Activated CD4-positive, alpha-beta T cell treated with anti-CD3 and anti-CD28 coated beads for 48 hours (primary cell): ENCODE measurements around the gene TATDN2.
A peak's percentile ranks its signal among the peaks of the same experiment; 100 is the strongest.

ENCODE experiments used
- DNase-seq: peaks from one replicate; pipeline ENCODE4 v3.0.0-alpha.2; 2020

Gene TATDN2, protein sequence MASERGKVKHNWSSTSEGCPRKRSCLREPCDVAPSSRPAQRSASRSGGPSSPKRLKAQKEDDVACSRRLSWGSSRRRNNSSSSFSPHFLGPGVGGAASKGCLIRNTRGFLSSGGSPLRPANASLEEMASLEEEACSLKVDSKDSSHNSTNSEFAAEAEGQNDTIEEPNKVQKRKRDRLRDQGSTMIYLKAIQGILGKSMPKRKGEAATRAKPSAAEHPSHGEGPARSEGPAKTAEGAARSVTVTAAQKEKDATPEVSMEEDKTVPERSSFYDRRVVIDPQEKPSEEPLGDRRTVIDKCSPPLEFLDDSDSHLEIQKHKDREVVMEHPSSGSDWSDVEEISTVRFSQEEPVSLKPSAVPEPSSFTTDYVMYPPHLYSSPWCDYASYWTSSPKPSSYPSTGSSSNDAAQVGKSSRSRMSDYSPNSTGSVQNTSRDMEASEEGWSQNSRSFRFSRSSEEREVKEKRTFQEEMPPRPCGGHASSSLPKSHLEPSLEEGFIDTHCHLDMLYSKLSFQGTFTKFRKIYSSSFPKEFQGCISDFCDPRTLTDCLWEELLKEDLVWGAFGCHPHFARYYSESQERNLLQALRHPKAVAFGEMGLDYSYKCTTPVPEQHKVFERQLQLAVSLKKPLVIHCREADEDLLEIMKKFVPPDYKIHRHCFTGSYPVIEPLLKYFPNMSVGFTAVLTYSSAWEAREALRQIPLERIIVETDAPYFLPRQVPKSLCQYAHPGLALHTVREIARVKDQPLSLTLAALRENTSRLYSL

GRCh38 chr3:10248184-10248983 is at the start of gene TATDN2:
TSS of gene TATDN2 (plus strand) at chr3:10248459. CDS start at chr3:10249201, 742 bp downstream.
- peak; percentile 96 for DNase-seq

- peak; percentile 78 for DNase-seq
Measured at GRCh38 chr3:10198761-10199649, 49.3 kb upstream of the TATDN2 start.

GRCh38 chr3:10204921-10205320 is 43.3 kb upstream of the TATDN2 start:
- DNase-seq: no peak

GRCh38 chr3:10205451-10206165 is 42.7 kb upstream of the TATDN2 start:
- DNase-seq: no peak

GRCh38 chr3:10206166-10206511 is 42.1 kb upstream of the TATDN2 start:
- DNase-seq: no peak

GRCh38 chr3:10213156-10213792 is 35.0 kb upstream of the TATDN2 start:
- DNase-seq: no peak

- no peak for DNase-seq
Measured at GRCh38 chr3:10215578-10216368, 32.5 kb upstream of the TATDN2 start.

GRCh38 chr3:10217359-10217758 is 30.9 kb upstream of the TATDN2 start:
- DNase-seq: no peak

GRCh38 chr3:10219737-10220136 is 28.5 kb upstream of the TATDN2 start:
- no peak for DNase-seq

- DNase-seq: peak; percentile 53
Measured at GRCh38 chr3:10223676-10224639, 24.3 kb upstream of the TATDN2 start.

GRCh38 chr3:10224794-10225665 is 23.2 kb upstream of the TATDN2 start:
- DNase-seq: peak; percentile 78

- no peak for DNase-seq
Measured at GRCh38 chr3:10226293-10226692, 22.0 kb upstream of the TATDN2 start.

- DNase-seq: peak; percentile 70
Measured at GRCh38 chr3:10228248-10228950, 19.9 kb upstream of the TATDN2 start.

- DNase-seq: no peak
Measured at GRCh38 chr3:10229576-10229975, 18.7 kb upstream of the TATDN2 start.

- DNase-seq: no peak
Measured at GRCh38 chr3:10232137-10232536, 16.1 kb upstream of the TATDN2 start.

DNA sequence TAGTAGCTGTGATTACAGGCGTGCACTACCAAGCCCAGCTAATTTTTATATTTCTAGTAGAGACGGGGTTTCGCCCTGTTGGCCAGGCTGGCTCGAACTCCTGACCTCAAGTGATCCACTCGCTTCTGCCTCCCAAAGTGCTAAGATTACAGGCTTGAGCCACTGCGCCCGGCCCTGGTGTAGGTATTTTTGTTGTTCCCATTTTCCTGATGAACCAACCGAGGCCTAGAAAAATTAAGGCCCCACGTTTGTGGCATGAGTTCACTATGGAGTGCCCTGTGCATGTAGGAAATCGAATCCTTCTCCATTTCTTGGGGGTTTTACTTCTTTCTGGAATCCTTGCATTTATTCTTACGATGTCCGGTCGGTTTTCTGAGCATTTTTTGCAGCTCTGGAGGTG is 14.3 kb upstream of the TATDN2 start:
- DNase-seq: no peak

DNA sequence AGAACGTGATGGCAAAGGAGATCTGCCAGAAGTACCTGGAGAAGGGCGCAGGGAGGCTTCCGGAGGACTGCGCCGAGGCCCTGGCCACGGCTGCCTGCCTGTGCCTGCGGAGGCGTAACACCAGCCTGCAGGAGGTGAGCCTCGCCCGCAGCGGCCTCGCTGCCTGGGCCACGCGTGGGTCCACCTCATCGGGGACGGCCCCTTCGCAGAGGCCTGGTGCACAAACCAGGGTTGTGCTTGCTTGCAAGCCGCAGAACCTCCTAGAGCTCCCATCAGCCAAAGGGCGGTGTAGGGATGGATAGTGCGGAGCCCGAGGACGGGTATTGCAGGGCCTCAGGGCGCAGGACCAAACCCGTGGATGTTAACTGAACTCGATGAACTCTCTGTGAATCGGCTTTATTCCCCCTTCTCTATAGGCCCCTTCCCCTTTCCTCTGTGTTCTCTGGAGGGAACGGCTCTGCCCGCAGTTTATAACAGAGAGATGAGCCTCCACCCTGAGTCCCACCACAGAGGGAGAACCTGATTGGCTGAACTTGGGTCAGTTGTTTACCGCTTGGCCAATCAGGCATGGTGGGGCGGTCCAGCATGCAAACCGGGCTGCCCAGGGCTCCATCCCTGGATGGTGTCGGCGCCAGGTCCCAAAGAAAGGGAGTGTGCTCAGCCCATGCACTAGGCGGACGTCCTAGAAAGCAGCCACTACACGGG is 13.6 kb upstream of the TATDN2 start:
- DNase-seq: no peak
